NCI-H1105 treated with DMSO at 0.1 percent for 48 hours (cell line): ENCODE data around the gene CNN2.

Source experiments
- DNase-seq: peaks from one replicate; lab custom pipeline; 2025; lab: John Stamatoyannopoulos, UW

Gene CNN2

GRCh38 chr19:1081301-1082164 is 55.1 kb downstream of the CNN2 start:
- DNase-seq: peak; percentile 65

- DNase-seq: peak; percentile 93
Measured at GRCh38 chr19:1082165-1082927, 55.9 kb downstream of the CNN2 start.

GRCh38 chr19:1082928-1083816 is 56.8 kb downstream of the CNN2 start:
- no peak for DNase-seq

GRCh38 chr19:1084024-1084868 is 57.8 kb downstream of the CNN2 start:
- peak; percentile 44 for DNase-seq

- no peak for DNase-seq
Measured at GRCh38 chr19:1085053-1085658, 58.7 kb downstream of the CNN2 start.

- DNase-seq: no peak
Measured at GRCh38 chr19:1085676-1086442, 59.5 kb downstream of the CNN2 start.

GRCh38 chr19:1086613-1087012 is 60.2 kb downstream of the CNN2 start:
- DNase-seq: no peak

GRCh38 chr19:1087813-1088415 is 61.5 kb downstream of the CNN2 start:
- no peak for DNase-seq

GRCh38 chr19:1088416-1089010 is 62.1 kb downstream of the CNN2 start:
- no peak for DNase-seq
